K562 (cell line): ENCODE data around the gene PKDCC. TPM values are rescaled to one million over a fixed set of nuclear protein-coding genes. Genes with fewer than 3 reads are reported as not detected.

Source experiments
- ATAC-seq: fragments of 200-7000 bp; cut with Tn5 transposase; 3 replicates; pipeline ENCODE4 v1.9.1; 2020; ENCODE audit warnings: moderate library complexity
- BruUV-seq: library from RNA; stranded (reverse); fragments of 400-500 nt; replicated peaks from 2 replicates; lab custom pipeline; 2021; lab: Mats Ljungman, UMichigan
- CTCF ChIA-PET: fragments of 300-600 bp; formaldehyde crosslinking; extraction: SDS; loops from one replicate; lab custom pipeline; 2021; ENCODE audit warnings: low intra/inter-chr PET ratio; lab: Yijun Ruan, JAX
- POLR2A ChIA-PET: fragments of 300-600, 350-650 bp; sonication (Branson Sonifier 250); formaldehyde crosslinking; extraction: SDS; loops from one replicate; lab custom pipeline; 2021; ENCODE audit warnings: antibody characterized with exemption, inconsistent platforms; lab: Yijun Ruan, JAX
- DNase-seq, 4 experiments: peaks; one replicate each; pipeline versions ENCODE4 v3.0.0 to v3.0.0-alpha.2; 2011 to 2018; ENCODE audit warnings: low spot score in 3 of 4, mixed read lengths in 3 of 4; ENCODE audit errors: extremely low read depth in 1 of 4
- FAIRE-seq: peaks from 2 replicates; lab custom pipeline; 2011; peaks lifted over from hg19 to GRCh38; lab: Jason Lieb, UNC
- H2AFZ ChIP-seq: 2 replicates; pipeline ENCODE4 v1.6.0; 2011; ENCODE audit warnings: low read depth, low read length, control low read depth, inconsistent platforms
- H3K27ac ChIP-seq: fragments of 200-600 bp; 3 replicates; pipeline ENCODE4 v1.8.0; 2011; ENCODE audit warnings: low read depth, mild to moderate bottlenecking, control low read depth, inconsistent platforms, low read length, moderate library complexity, mixed read lengths; ENCODE audit errors: extremely low read depth
- H3K27me3 ChIP-seq, 2 experiments: fragments of 300-600 bp in 1 of 2; 2 replicates in 1 of 2; 3 replicates in 1 of 2; pipeline versions ENCODE4 v1.6.0 to v1.8.0; 2011; ENCODE audit warnings: inconsistent platforms in 2 of 2, low read length in 2 of 2, mild to moderate bottlenecking in 1 of 2, mixed read lengths in 1 of 2, moderate library complexity in 1 of 2; ENCODE audit not compliant: control insufficient read depth in 2 of 2, insufficient read depth in 2 of 2
- H3K36me3 ChIP-seq: fragments of 300-600 bp; 3 replicates; pipeline ENCODE4 v1.8.0; 2011; ENCODE audit warnings: mild to moderate bottlenecking, low read length, inconsistent platforms; ENCODE audit not compliant: control insufficient read depth, insufficient read depth
- H3K4me1 ChIP-seq, 2 experiments: fragments of 200-600 bp in 1 of 2; replicated peaks in 1 of 2; 2 replicates in 1 of 2; 3 replicates in 1 of 2; pipeline versions ENCODE4 v1.5.1 to v1.8.0; 2011; ENCODE audit warnings: inconsistent platforms in 2 of 2, low read length in 2 of 2, mild to moderate bottlenecking in 1 of 2, mixed read lengths in 1 of 2, moderate library complexity in 1 of 2; ENCODE audit not compliant: control insufficient read depth in 2 of 2, insufficient read depth in 2 of 2
- H3K4me2 ChIP-seq: 2 replicates; pipeline ENCODE4 v1.6.1; 2011; ENCODE audit warnings: low read length, control low read depth, inconsistent platforms, mixed read lengths; ENCODE audit not compliant: insufficient read depth
- H3K4me3 ChIP-seq: fragments of 200-600 bp; sonication (generic), shearing (Covaris generic); 2 replicates; pipeline ENCODE4 v1.5.1; 2016; ENCODE audit warnings: control low read depth, inconsistent platforms
- H3K79me2 ChIP-seq: fragments of 200-600 bp; 3 replicates; pipeline ENCODE4 v1.8.0; 2011; ENCODE audit warnings: low read length, inconsistent platforms; ENCODE audit not compliant: control insufficient read depth, insufficient read depth
- H3K9ac ChIP-seq, 2 experiments: 2 replicates each; pipeline versions ENCODE4 v1.6.0 to v1.6.1; 2011; ENCODE audit warnings: low read depth in 2 of 2, low read length in 2 of 2, control low read depth in 1 of 2, inconsistent platforms in 1 of 2, mild to moderate bottlenecking in 1 of 2, mixed read lengths in 1 of 2; ENCODE audit not compliant: insufficient read depth in 1 of 2
- H3K9me1 ChIP-seq: one replicate; pipeline ENCODE4 v1.6.0; 2011; ENCODE audit warnings: inconsistent platforms, mild to moderate bottlenecking, low read length, moderate library complexity; ENCODE audit not compliant: control insufficient read depth, insufficient read depth
- H3K9me3 ChIP-seq: replicated peaks from 2 replicates; pipeline ENCODE4 v1.5.1; 2011; ENCODE audit warnings: low read depth, low read length, inconsistent platforms; ENCODE audit not compliant: control insufficient read depth, insufficient read depth
- H4K20me1 ChIP-seq: replicated peaks from 2 replicates; pipeline ENCODE4 v1.6.1; 2011; ENCODE audit warnings: low read length, inconsistent platforms, mixed read lengths; ENCODE audit not compliant: control insufficient read depth, insufficient read depth
- BRF1 ChIP-seq: IDR thresholded peaks from 3 replicates; pipeline ENCODE4 v1.6.1; 2011; ENCODE audit warnings: borderline replicate concordance, mild to moderate bottlenecking; ENCODE audit not compliant: insufficient read length; ENCODE audit errors: extremely low read depth
- KDM4B ChIP-seq, 2 experiments: fragments of 450-650 bp in 1 of 2; sonication (generic) in 1 of 2; IDR thresholded peaks; 2 replicates each; pipeline ENCODE4 v1.6.1; 2016 to 2017; ENCODE audit warnings: borderline replicate concordance in 2 of 2, antibody characterized with exemption in 1 of 2, low read depth in 1 of 2, mild to moderate bottlenecking in 1 of 2
- POLR3A ChIP-seq: IDR thresholded peaks from 2 replicates; pipeline ENCODE4 v1.6.1; 2011; ENCODE audit warnings: borderline replicate concordance, mild to moderate bottlenecking, moderate library complexity; ENCODE audit not compliant: insufficient read length, insufficient read depth; ENCODE audit errors: extremely low read depth
- TOE1 ChIP-seq, 2 experiments: fragments of 450-650 bp in 1 of 2; sonication (generic) in 1 of 2; formaldehyde crosslinking in 1 of 2; IDR thresholded peaks; 2 replicates each; pipeline versions ENCODE4 v1.7.1 to v1.8.0; 2016 to 2022; ENCODE audit warnings: borderline replicate concordance in 2 of 2, mild to moderate bottlenecking in 2 of 2, antibody characterized with exemption in 1 of 2, inconsistent platforms in 1 of 2, low read depth in 1 of 2, missing genetic modification reagents in 1 of 2, moderate library complexity in 1 of 2
- WGBS: fragments of 100-300 bp; shearing (Covaris generic); methylation state at CpG from one replicate; pipeline ENCODE4 v1.1.6; 2016; ENCODE audit warnings: low coverage, mixed read lengths; ENCODE audit not compliant: insufficient coverage; ENCODE audit errors: missing lambda C conversion rate; 5-methylcytosine and 5-hydroxymethylcytosine counted together
- in situ Hi-C: fragments of 300-500 bp; cut with MboI; formaldehyde crosslinking; loops from 4 replicates; pipeline ENCODE4 v1.15.0; 2018; ENCODE audit warnings: inconsistent platforms, mixed read lengths
- intact Hi-C: fragments of 100-400 bp; cut with micrococcal nuclease; formaldehyde crosslinking; loops from 2 replicates; pipeline ENCODE4 v1.14.2; 2022
- polyA plus RNA-seq, 8 experiments: library from polyadenylated mRNA; depleted of rRNA in 4 of 8; stranded (reverse) in 5 of 8; unstranded in 3 of 8; fragments of >200 nt; fragmentation: Nextera tagmentation in 2 of 8; fragmentation: Illumina TruSeq in 1 of 8; extraction: Ambion mirVana in 2 of 8; extraction: Trizol in 1 of 8; gene quantifications; 2 replicates each; pipeline versions ENCODE4 v1.2.1 to v1.2.3, GENCODE V29; 2011 to 2014; ENCODE audit warnings: inconsistent platforms in 1 of 8, missing spikeins in 1 of 8
- total RNA-seq, 7 experiments: library from RNA; depleted of rRNA in 6 of 7; stranded (reverse); fragments of >200 nt in 6 of 7; fragmentation: Illumina TruSeq in 2 of 7; extraction: Trizol in 2 of 7; gene quantifications; 2 replicates each; pipeline versions ENCODE4 v1.2.1 to v1.2.3, GENCODE V29; 2011 to 2021; ENCODE audit warnings: low replicate concordance in 1 of 7
- TF ChIP-seq, protein P1 (sequence below): fragments of 450-650 bp; IDR thresholded peaks from 2 replicates; pipeline ENCODE4 v1.6.1; 2017; ENCODE audit warnings: mild to moderate bottlenecking, moderate library complexity

PKDCC gene
- total and polyA plus RNA-seq, 9 of the 15 experiments (the other 6 are each of a cell fraction or from before 2014, with no cell fraction given): 0.62 to 14.8 (median 1.3) TPM; not detected in 2

GRCh38 chr2:41998186-41999127 lies 49.4 kb upstream of the PKDCC start (continued):
- no peak for TF ChIP-seq BRF1

GRCh38 chr2:41999128-41999480 lies 48.7 kb upstream of the PKDCC start:
- WGBS: 0% methylated on average over 1 of the region's 1 CpG
- Histone ChIP-seq H3K9me3 (no peaks in the 10 kb centered on the region), H2AFZ (no peak overlapping the region), H4K20me1 (0 out of 2 replicates have a peak, but pooled peaks cover 4% of the 10 kb centered on the region), H3K79me2 (no peaks in the 10 kb centered on the region), H3K4me3 (no peak overlapping the region), H3K27ac (no peak overlapping the region), H3K4me2 (no peak overlapping the region), H3K9me1 (no peaks in the 10 kb centered on the region), H3K36me3 (no peaks in the 10 kb centered on the region), H3K9ac (no peak overlapping the region), H3K27me3 (peaks cover 24 to 43% of the 10 kb centered on the region in 2 experiments), H3K4me1 (no peaks in the 10 kb centered on the region)
- intact Hi-C loops: no loop called here
- POLR2A ChIA-PET: interaction anchor here (0.7 to 1.2 kb wide), 2 partner anchors 21 to 1462 kb away, joined by 3 read pairs; no protein-coding TSS in a partner anchor
- FAIRE-seq (no peak), DNase-seq (no peak), ATAC-seq (no peak)
- in situ Hi-C loops: no loop called here
- CTCF ChIA-PET: no interaction called here
- no TSS peak for BruUV-seq
- TF ChIP-seq KDM4B (IDR thresholded peaks at IDR 0.05; ENCODE audit: borderline replicate concordance in 2 of 2, low read depth in 1 of 2) (no peak), TOE1 (IDR thresholded peaks at IDR 0.05; ENCODE audit: borderline replicate concordance) (no peak), TOE1 (CRISPR knock-in tag; IDR thresholded peaks at IDR 0.05; ENCODE audit: borderline replicate concordance, low read depth) (no peak), POLR3A (no peak)
- TF ChIP-seq, protein P1, sequence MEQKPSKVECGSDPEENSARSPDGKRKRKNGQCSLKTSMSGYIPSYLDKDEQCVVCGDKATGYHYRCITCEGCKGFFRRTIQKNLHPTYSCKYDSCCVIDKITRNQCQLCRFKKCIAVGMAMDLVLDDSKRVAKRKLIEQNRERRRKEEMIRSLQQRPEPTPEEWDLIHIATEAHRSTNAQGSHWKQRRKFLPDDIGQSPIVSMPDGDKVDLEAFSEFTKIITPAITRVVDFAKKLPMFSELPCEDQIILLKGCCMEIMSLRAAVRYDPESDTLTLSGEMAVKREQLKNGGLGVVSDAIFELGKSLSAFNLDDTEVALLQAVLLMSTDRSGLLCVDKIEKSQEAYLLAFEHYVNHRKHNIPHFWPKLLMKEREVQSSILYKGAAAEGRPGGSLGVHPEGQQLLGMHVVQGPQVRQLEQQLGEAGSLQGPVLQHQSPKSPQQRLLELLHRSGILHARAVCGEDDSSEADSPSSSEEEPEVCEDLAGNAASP: no peak
